D341Med (cell line): Measurements from ENCODE around the gene FGD2.
A peak's percentile ranks its signal among the peaks of the same experiment; 100 is the strongest.

ENCODE experiments used
- DNase-seq: peaks from one replicate; pipeline ENCODE4 v3.0.0; 2012; ENCODE audit warnings: low spot score

The FGD2 gene

GRCh38 chr6:36970892-36971842 is 34.3 kb upstream of the FGD2 start:
- DNase-seq, result no peak

GRCh38 chr6:36971921-36972673 is 33.4 kb upstream of the FGD2 start:
- no peak for DNase-seq

GRCh38 chr6:36973190-36973589 is 32.3 kb upstream of the FGD2 start:
- no peak for DNase-seq

- no peak for DNase-seq
Measured at GRCh38 chr6:36973647-36974046, 31.8 kb upstream of the FGD2 start.

GRCh38 chr6:36975231-36976006 is 30.0 kb upstream of the FGD2 start:
- DNase-seq, result no peak

GRCh38 chr6:36976007-36976264 is 29.5 kb upstream of the FGD2 start:
- DNase-seq, result no peak

GRCh38 chr6:36976509-36976908 is 28.9 kb upstream of the FGD2 start:
- no peak for DNase-seq

- DNase-seq, result no peak
Measured at GRCh38 chr6:36976931-36977330, 28.5 kb upstream of the FGD2 start.

GRCh38 chr6:36977470-36977941 is 27.9 kb upstream of the FGD2 start:
- DNase-seq, result no peak

GRCh38 chr6:36978421-36979346 is 26.8 kb upstream of the FGD2 start:
- no peak for DNase-seq

- no peak for DNase-seq
Measured at GRCh38 chr6:36979347-36979742, 26.1 kb upstream of the FGD2 start.

GRCh38 chr6:36980129-36980528 is 25.3 kb upstream of the FGD2 start:
- DNase-seq, result no peak

- no peak for DNase-seq
Measured at GRCh38 chr6:36980876-36981619, 24.4 kb upstream of the FGD2 start.

- no peak for DNase-seq
Measured at GRCh38 chr6:36983538-36983937, 21.9 kb upstream of the FGD2 start.

- DNase-seq, result no peak
Measured at GRCh38 chr6:36984581-36985416, 20.7 kb upstream of the FGD2 start.

GRCh38 chr6:36985417-36985807 is 20.0 kb upstream of the FGD2 start:
- DNase-seq, result no peak

GRCh38 chr6:36985808-36986703 is 19.4 kb upstream of the FGD2 start, which contains the start of gene MTCH1:
TSS of gene MTCH1 (minus strand) at chr6:36986196. CDS start at chr6:36986173, 23 bp downstream.
- DNase-seq, result peak; percentile 98

- no peak for DNase-seq
Measured at GRCh38 chr6:36986704-36987047, 18.8 kb upstream of the FGD2 start.

- DNase-seq, result no peak
Measured at GRCh38 chr6:36989264-36989663, 16.2 kb upstream of the FGD2 start.
